Gastroesophageal sphincter (tissue), 3 donors: ENCODE measurements around the gene EXOSC6.

Experiments used
- POLR2AphosphoS5 ChIP-seq: sonication (generic); formaldehyde crosslinking; IDR thresholded peaks from one replicate; pipeline ENCODE4 v1.6.1; 2017; ENCODE audit warnings: antibody characterized with exemption
- TF ChIP-seq, protein P1 (sequence below), 4 experiments: fragments of 200-600 bp in 2 of 4; fragments of 450-650 bp in 2 of 4; sonication (generic) in 1 of 4; IDR thresholded peaks; one replicate each; pipeline ENCODE4 v1.5.1; 2017 to 2019; ENCODE audit warnings: antibody characterized with exemption in 4 of 4, mild to moderate bottlenecking in 2 of 4, moderate library complexity in 2 of 4

DNA sequence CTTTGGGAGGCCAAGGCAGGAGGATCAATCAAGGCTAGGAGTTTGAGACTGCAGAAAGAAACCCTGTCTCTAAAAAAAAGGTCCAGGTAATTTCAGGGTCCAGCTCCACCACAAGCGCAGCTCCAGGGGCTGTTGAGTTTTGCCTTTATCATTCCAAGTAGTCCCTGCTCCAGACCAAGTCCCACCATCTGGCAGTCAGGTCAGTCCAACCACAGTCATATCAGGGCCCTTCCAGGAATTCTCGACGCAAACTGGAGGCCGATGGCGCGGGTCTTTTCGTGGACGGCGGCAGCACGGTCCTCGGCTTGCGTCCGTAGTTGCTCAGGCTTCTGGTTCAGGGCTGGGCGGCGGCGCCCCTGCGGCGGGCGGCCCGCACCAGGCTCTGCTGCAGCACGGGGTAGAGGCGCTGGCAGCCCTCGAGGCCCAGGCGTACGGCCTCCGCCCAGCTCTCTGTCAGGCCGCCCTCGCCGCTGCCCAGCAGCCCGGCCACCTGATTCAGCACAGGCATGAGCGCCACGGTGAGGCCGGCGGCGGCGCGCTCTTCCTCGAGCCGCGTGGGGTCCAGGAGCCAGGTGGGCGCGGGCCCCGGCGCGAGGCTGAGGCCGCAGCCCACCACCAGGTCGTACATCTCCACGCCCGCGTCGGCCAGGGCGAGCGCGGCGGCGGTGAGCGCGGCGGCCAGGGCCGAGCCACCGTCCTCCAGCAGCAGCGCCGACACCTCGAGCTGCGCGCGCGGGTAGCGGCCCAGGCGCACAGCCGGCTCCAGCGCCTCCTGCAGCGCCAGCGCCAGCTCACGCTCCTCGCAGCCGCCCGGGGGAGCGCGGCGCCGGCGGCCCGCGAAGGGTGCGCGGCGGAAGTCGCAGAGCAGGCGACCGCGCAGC, 752 bp downstream of the EXOSC6 start:
- TF ChIP-seq, protein P1, sequence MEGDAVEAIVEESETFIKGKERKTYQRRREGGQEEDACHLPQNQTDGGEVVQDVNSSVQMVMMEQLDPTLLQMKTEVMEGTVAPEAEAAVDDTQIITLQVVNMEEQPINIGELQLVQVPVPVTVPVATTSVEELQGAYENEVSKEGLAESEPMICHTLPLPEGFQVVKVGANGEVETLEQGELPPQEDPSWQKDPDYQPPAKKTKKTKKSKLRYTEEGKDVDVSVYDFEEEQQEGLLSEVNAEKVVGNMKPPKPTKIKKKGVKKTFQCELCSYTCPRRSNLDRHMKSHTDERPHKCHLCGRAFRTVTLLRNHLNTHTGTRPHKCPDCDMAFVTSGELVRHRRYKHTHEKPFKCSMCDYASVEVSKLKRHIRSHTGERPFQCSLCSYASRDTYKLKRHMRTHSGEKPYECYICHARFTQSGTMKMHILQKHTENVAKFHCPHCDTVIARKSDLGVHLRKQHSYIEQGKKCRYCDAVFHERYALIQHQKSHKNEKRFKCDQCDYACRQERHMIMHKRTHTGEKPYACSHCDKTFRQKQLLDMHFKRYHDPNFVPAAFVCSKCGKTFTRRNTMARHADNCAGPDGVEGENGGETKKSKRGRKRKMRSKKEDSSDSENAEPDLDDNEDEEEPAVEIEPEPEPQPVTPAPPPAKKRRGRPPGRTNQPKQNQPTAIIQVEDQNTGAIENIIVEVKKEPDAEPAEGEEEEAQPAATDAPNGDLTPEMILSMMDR (IDR thresholded peaks at IDR 0.05): peak in 1 of 4 experiments; percentile 32
- no peak for TF ChIP-seq POLR2AphosphoS5
